ENCODE measurements around the gene SLC4A1. TPM values are rescaled to one million over a fixed set of nuclear protein-coding genes. Genes with fewer than 3 reads are reported as not detected.

Gene SLC4A1
- total RNA-seq, 2 experiments from 2014 or later = not detected

- Mint-ChIP-seq H3K4me1 (peaks cover 67% of the 10 kb centered on the region), H3K27me3 (no peaks in the 10 kb centered on the region), H3K27ac (no peak overlapping the region), H3K4me3 (no peak overlapping the region), H3K36me3 (ENCODE audit: low read depth) (peaks cover 73% of the 10 kb centered on the region), H3K9me3 (no peaks in the 10 kb centered on the region)
- no peak for DNase-seq
- POLR2A ChIA-PET = interaction anchor here (1.0 to 18.0 kb wide), 4 partner anchors 8 to 113 kb away, joined by 3 to 504 read pairs (median 50); partner anchors contain the start of genes ATXN7L3, SLC25A39, TMUB2 and UBTF
- CTCF ChIA-PET = interaction anchor here (1.0 to 3.5 kb wide), 2 partner anchors 9 to 25 kb away, joined by 3 to 35 read pairs; partner anchors contain the start of gene TMUB2
Observed at GRCh38 chr17:44212507-44213402, 55.2 kb downstream of the SLC4A1 start.

- CTCF ChIA-PET = interaction anchor here (0.6 to 4.1 kb wide), 10 partner anchors 8 to 813 kb away, joined by 3 to 65 read pairs (median 12); partner anchors contain the start of genes GRN, TMUB2 and UBTF
- no peaks in the 10 kb centered on the region for H3K27me3 Mint-ChIP-seq
- H3K36me3 Mint-ChIP-seq (ENCODE audit: low read depth) = peaks cover 70% of the 10 kb centered on the region
- H3K4me3 Mint-ChIP-seq = no peak overlapping the region
- no peaks in the 10 kb centered on the region for H3K9me3 Mint-ChIP-seq
- H3K27ac Mint-ChIP-seq = peak overlapping the region; percentile 21
- no peak for DNase-seq
- peaks cover 61% of the 10 kb centered on the region for H3K4me1 Mint-ChIP-seq
- POLR2A ChIA-PET = interaction anchor here (1.0 to 18.0 kb wide), 8 partner anchors 9 to 140 kb away, joined by 3 to 504 read pairs (median 6); partner anchors contain the start of genes ATXN7L3, GRN, SLC25A39 and TMUB2
Observed at GRCh38 chr17:44211281-44212265, 56.4 kb downstream of the SLC4A1 start.

GRCh38 chr17:44210342-44211192 is 57.4 kb downstream of the SLC4A1 start:
- Mint-ChIP-seq H3K27ac (peak overlapping the region; percentile 83), H3K36me3 (ENCODE audit: low read depth) (peaks cover 67% of the 10 kb centered on the region), H3K4me3 (peak overlapping the region; percentile 60), H3K9me3 (no peaks in the 10 kb centered on the region), H3K4me1 (peaks cover 53% of the 10 kb centered on the region), H3K27me3 (no peaks in the 10 kb centered on the region)
- peak; percentile 94 for DNase-seq
- ChIA-PET POLR2A (interaction anchor here (1.1 to 18.0 kb wide), 14 partner anchors 7 to 153 kb away, joined by 3 to 504 read pairs (median 6); partner anchors contain the start of genes ATXN7L3, FAM171A2, GRN and SLC25A39), CTCF (interaction anchor here (0.6 to 4.1 kb wide), 30 partner anchors 9 to 313 kb away, joined by 3 to 65 read pairs (median 4); partner anchors contain the start of genes ATXN7L3, GRN, HDAC5 and SLC25A39)

- CTCF ChIA-PET = interaction anchor here (0.6 to 4.1 kb wide), 28 partner anchors 9 to 313 kb away, joined by 3 to 65 read pairs (median 6); partner anchors contain the start of genes ATXN7L3, GRN, HDAC5 and SLC25A39
- H3K4me1 Mint-ChIP-seq = peaks cover 46% of the 10 kb centered on the region
- peak overlapping the region; percentile 60 for H3K4me3 Mint-ChIP-seq
- DNase-seq = peak; percentile 47
- peak overlapping the region; percentile 83 for H3K27ac Mint-ChIP-seq
- H3K27me3 Mint-ChIP-seq = no peaks in the 10 kb centered on the region
- peaks cover 60% of the 10 kb centered on the region for H3K36me3 Mint-ChIP-seq (ENCODE audit: low read depth)
- POLR2A ChIA-PET = interaction anchor here (1.1 to 18.0 kb wide), 13 partner anchors 8 to 153 kb away, joined by 3 to 504 read pairs (median 6); partner anchors contain the start of genes ATXN7L3, FAM171A2, GRN and SLC25A39
- no peaks in the 10 kb centered on the region for H3K9me3 Mint-ChIP-seq
Observed at GRCh38 chr17:44209786-44210341, 58.1 kb downstream of the SLC4A1 start.

GRCh38 chr17:44207743-44208142 is 60.2 kb downstream of the SLC4A1 start:
- no peak for DNase-seq
- peaks cover 39% of the 10 kb centered on the region for H3K36me3 Mint-ChIP-seq (ENCODE audit: low read depth)
- no peak overlapping the region for H3K27ac Mint-ChIP-seq
- ChIA-PET POLR2A (interaction anchor here (0.9 to 25.4 kb wide), 3 partner anchors 6 to 124 kb away, joined by 3 to 504 read pairs (median 504); partner anchors contain the start of genes ATXN7L3, TMUB2 and UBTF), CTCF (interaction anchor here (0.5 kb wide), 1 partner anchor 162 kb away, joined by 4 read pairs; no protein-coding TSS in a partner anchor)
- H3K4me1 Mint-ChIP-seq = peaks cover 56% of the 10 kb centered on the region
- no peaks in the 10 kb centered on the region for H3K27me3 Mint-ChIP-seq
- H3K4me3 Mint-ChIP-seq = no peak overlapping the region
- H3K9me3 Mint-ChIP-seq = no peaks in the 10 kb centered on the region

- H3K9me3 Mint-ChIP-seq = no peaks in the 10 kb centered on the region
- H3K36me3 Mint-ChIP-seq (ENCODE audit: low read depth) = peaks cover 37% of the 10 kb centered on the region
- CTCF ChIA-PET = no interaction called here
- no peak overlapping the region for H3K27ac Mint-ChIP-seq
- no peaks in the 10 kb centered on the region for H3K27me3 Mint-ChIP-seq
- DNase-seq = no peak
- no peak overlapping the region for H3K4me3 Mint-ChIP-seq
- peaks cover 59% of the 10 kb centered on the region for H3K4me1 Mint-ChIP-seq
- POLR2A ChIA-PET = interaction anchor here (18.0 to 25.4 kb wide), 2 partner anchors 7 to 12 kb away, joined by 504 read pairs; partner anchors contain the start of genes ATXN7L3, TMUB2 and UBTF
Observed at GRCh38 chr17:44207319-44207718, 60.6 kb downstream of the SLC4A1 start.

- Mint-ChIP-seq H3K27ac (no peak overlapping the region), H3K27me3 (no peaks in the 10 kb centered on the region), H3K4me3 (no peak overlapping the region), H3K4me1 (peaks cover 60% of the 10 kb centered on the region), H3K9me3 (no peaks in the 10 kb centered on the region), H3K36me3 (ENCODE audit: low read depth) (peaks cover 37% of the 10 kb centered on the region)
- POLR2A ChIA-PET = interaction anchor here (1.4 to 25.4 kb wide), 3 partner anchors 7 to 139 kb away, joined by 3 to 504 read pairs (median 504); partner anchors contain the start of genes ATXN7L3, GRN, TMUB2 and UBTF
- CTCF ChIA-PET = interaction anchor here (1.5 to 1.6 kb wide), 3 partner anchors 10 to 38 kb away, joined by 5 to 9 read pairs (median 7); no protein-coding TSS in a partner anchor
- DNase-seq = no peak
Observed at GRCh38 chr17:44206825-44207155, 61.1 kb downstream of the SLC4A1 start.

GRCh38 chr17:44205962-44206824 is 61.7 kb downstream of the SLC4A1 start:
- POLR2A ChIA-PET = interaction anchor here (0.9 to 25.4 kb wide), 4 partner anchors 8 to 139 kb away, joined by 3 to 504 read pairs (median 255); partner anchors contain the start of genes ATXN7L3, GRN, TMUB2 and UBTF
- Mint-ChIP-seq H3K27me3 (no peaks in the 10 kb centered on the region), H3K9me3 (no peaks in the 10 kb centered on the region), H3K4me3 (no peak overlapping the region), H3K4me1 (peaks cover 55% of the 10 kb centered on the region), H3K36me3 (ENCODE audit: low read depth) (peaks cover 32% of the 10 kb centered on the region), H3K27ac (no peak overlapping the region)
- no peak for DNase-seq
- CTCF ChIA-PET = interaction anchor here (1.1 to 1.6 kb wide), 5 partner anchors 11 to 124 kb away, joined by 3 to 9 read pairs (median 6); partner anchors contain the start of gene HDAC5

- Mint-ChIP-seq H3K27me3 (no peaks in the 10 kb centered on the region), H3K36me3 (ENCODE audit: low read depth) (peaks cover 23% of the 10 kb centered on the region), H3K4me1 (peaks cover 52% of the 10 kb centered on the region), H3K27ac (peak overlapping the region; percentile 73), H3K4me3 (no peak overlapping the region), H3K9me3 (no peaks in the 10 kb centered on the region)
- ChIA-PET POLR2A (interaction anchor here (0.8 to 25.4 kb wide), 8 partner anchors 10 to 147 kb away, joined by 3 to 504 read pairs (median 6); partner anchors contain the start of genes SLC25A39, TMUB2 and UBTF), CTCF (interaction anchor here (0.9 to 4.0 kb wide), 9 partner anchors 10 to 945 kb away, joined by 3 to 31 read pairs (median 6); partner anchors contain the start of gene TMUB2)
- DNase-seq = no peak
Observed at GRCh38 chr17:44204441-44204882, 63.5 kb downstream of the SLC4A1 start.

Measured in activated CD4-positive, alpha-beta memory T cell treated with anti-CD3 and anti-CD28 coated beads, Interleukin-2, amount 10 ng/mL, durations not matched to agents 7 days and 5 days (primary cell).